ENCODE data around the gene MERTK.
A peak's percentile ranks its signal among the peaks of the same experiment; 100 is the strongest.
"Not testable (repeated sequence)": the region's sequence is repeated elsewhere in the genome, so short reads cannot be mapped to it uniquely, and the experiment has no call there.

MERTK gene

GRCh38 chr2:111952871-111953452, 54.6 kb downstream of the MERTK start:
- in situ Hi-C loops (cut with HindIII; ENCODE audit: low sequenced_read_pairs) = no loop called here
- H3K4me3 ChIP-seq (ENCODE audit: low read depth, low read length) = no peak overlapping the region
- TF ChIP-seq CTCF (IDR thresholded peaks at IDR 0.05; ENCODE audit: low read depth, low read length) = no peak
- no peak for DNase-seq (ENCODE audit: low read depth, low spot score)

GRCh38 chr2:111954602-111955332, 56.4 kb downstream of the MERTK start:
- no peak overlapping the region for H3K4me3 ChIP-seq (ENCODE audit: low read depth, low read length)
- no peak for DNase-seq (ENCODE audit: low read depth, low spot score)
- TF ChIP-seq CTCF (IDR thresholded peaks at IDR 0.05; ENCODE audit: low read depth, low read length) = no peak
- in situ Hi-C loops (cut with HindIII; ENCODE audit: low sequenced_read_pairs) = no loop called here

- H3K4me3 ChIP-seq (ENCODE audit: low read depth, low read length) = no peak overlapping the region
- in situ Hi-C loops (cut with HindIII; ENCODE audit: low sequenced_read_pairs) = no loop called here
- DNase-seq (ENCODE audit: low read depth, low spot score) = no peak
- no peak for TF ChIP-seq CTCF (IDR thresholded peaks at IDR 0.05; ENCODE audit: low read depth, low read length)
Measured at GRCh38 chr2:111957872-111958354, 59.5 kb downstream of the MERTK start.

- TF ChIP-seq CTCF (IDR thresholded peaks at IDR 0.05; ENCODE audit: low read depth, low read length) = peak; percentile 12
- DNase-seq (ENCODE audit: low read depth, low spot score) = no peak
- no peak overlapping the region for H3K4me3 ChIP-seq (ENCODE audit: low read depth, low read length)
- in situ Hi-C loops (cut with HindIII; ENCODE audit: low sequenced_read_pairs) = no loop called here
Measured at GRCh38 chr2:111958901-111959300, 60.5 kb downstream of the MERTK start.

- in situ Hi-C loops (cut with HindIII; ENCODE audit: low sequenced_read_pairs) = no loop called here
- no peak for TF ChIP-seq CTCF (IDR thresholded peaks at IDR 0.05; ENCODE audit: low read depth, low read length)
- no peak for DNase-seq (ENCODE audit: low read depth, low spot score)
- no peak overlapping the region for H3K4me3 ChIP-seq (ENCODE audit: low read depth, low read length)
Measured at GRCh38 chr2:111961663-111962062, 63.3 kb downstream of the MERTK start.

GRCh38 chr2:111963086-111963485, 64.7 kb downstream of the MERTK start:
- DNase-seq (ENCODE audit: low read depth, low spot score); in situ Hi-C loops (cut with HindIII; ENCODE audit: low sequenced_read_pairs); H3K4me3 ChIP-seq (ENCODE audit: low read depth, low read length): not testable (repeated sequence)

- H3K4me3 ChIP-seq (ENCODE audit: low read depth, low read length); DNase-seq (ENCODE audit: low read depth, low spot score); in situ Hi-C loops (cut with HindIII; ENCODE audit: low sequenced_read_pairs): not testable (repeated sequence)
Measured at GRCh38 chr2:111963508-111963907, 65.1 kb downstream of the MERTK start.

All from astrocyte of the spinal cord (primary cell).